ENCODE measurements around the gene MRPL27. TPM values are rescaled to one million over a fixed set of nuclear protein-coding genes. Genes with fewer than 3 reads are reported as not detected.

MRPL27 gene
- total RNA-seq, 1 donor from 2014 or later: 92.5 TPM

DNA sequence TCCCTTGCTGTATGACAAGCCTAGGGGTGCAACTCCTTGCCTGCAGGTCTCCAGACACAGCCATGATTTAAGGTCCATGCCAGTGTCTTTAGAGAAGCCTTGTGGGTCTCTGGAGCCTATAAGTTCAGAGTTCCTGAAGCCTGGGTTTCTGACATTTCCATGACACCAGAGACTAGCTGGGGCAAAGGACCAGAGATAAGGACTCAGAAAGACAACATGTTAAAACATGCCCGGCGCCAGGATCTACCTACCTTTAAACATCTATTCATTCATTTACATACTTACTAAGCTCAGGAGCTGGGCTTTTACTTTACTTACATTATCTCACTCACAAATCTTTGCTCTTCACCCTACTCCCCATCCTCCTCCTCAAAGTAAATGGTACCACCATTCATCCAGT, 1.5 kb downstream of the MRPL27 start:
- TF ChIP-seq, protein P1, sequence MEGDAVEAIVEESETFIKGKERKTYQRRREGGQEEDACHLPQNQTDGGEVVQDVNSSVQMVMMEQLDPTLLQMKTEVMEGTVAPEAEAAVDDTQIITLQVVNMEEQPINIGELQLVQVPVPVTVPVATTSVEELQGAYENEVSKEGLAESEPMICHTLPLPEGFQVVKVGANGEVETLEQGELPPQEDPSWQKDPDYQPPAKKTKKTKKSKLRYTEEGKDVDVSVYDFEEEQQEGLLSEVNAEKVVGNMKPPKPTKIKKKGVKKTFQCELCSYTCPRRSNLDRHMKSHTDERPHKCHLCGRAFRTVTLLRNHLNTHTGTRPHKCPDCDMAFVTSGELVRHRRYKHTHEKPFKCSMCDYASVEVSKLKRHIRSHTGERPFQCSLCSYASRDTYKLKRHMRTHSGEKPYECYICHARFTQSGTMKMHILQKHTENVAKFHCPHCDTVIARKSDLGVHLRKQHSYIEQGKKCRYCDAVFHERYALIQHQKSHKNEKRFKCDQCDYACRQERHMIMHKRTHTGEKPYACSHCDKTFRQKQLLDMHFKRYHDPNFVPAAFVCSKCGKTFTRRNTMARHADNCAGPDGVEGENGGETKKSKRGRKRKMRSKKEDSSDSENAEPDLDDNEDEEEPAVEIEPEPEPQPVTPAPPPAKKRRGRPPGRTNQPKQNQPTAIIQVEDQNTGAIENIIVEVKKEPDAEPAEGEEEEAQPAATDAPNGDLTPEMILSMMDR (IDR thresholded peaks at IDR 0.05; ENCODE audit: insufficient read depth, low read length, poor library complexity, severe bottlenecking): no peak
- Histone ChIP-seq H3K4me3 (ENCODE audit: low read depth, low read length) (no peak overlapping the region), H3K27me3 (ENCODE audit: control insufficient read depth, insufficient read depth, low read length) (no peaks in the 10 kb centered on the region), H3K36me3 (ENCODE audit: control insufficient read depth, insufficient read depth, low read length) (peaks cover 3% of the 10 kb centered on the region)
- DNase-seq (ENCODE audit: low read depth): no peak

DNA sequence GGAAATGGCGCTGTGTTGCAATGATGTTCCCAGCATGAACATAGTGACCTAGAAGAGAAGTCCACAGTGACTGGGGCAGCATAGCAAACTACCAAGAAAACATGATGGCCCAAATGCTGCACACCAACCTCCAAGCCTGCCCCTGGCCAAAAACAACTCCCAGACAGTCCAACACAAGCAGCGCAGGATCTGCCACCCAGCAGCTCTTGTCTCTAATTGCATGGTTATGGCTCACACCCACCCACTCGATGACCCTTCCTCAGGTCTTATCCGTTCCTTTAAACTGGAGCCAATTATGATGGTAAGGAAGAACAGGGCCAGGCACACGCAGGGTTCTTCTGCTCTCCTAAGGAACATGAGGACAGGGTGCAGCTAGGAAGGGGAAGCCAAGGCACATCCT, 2.9 kb downstream of the MRPL27 start:
- peaks cover 3% of the 10 kb centered on the region for H3K36me3 ChIP-seq (ENCODE audit: control insufficient read depth, insufficient read depth, low read length)
- DNase-seq (ENCODE audit: low read depth): no peak
- no peaks in the 10 kb centered on the region for H3K27me3 ChIP-seq (ENCODE audit: control insufficient read depth, insufficient read depth, low read length)
- H3K4me3 ChIP-seq (ENCODE audit: low read depth, low read length): no peak overlapping the region
- TF ChIP-seq, protein P1 (IDR thresholded peaks at IDR 0.05; ENCODE audit: insufficient read depth, low read length, poor library complexity, severe bottlenecking): no peak

DNA sequence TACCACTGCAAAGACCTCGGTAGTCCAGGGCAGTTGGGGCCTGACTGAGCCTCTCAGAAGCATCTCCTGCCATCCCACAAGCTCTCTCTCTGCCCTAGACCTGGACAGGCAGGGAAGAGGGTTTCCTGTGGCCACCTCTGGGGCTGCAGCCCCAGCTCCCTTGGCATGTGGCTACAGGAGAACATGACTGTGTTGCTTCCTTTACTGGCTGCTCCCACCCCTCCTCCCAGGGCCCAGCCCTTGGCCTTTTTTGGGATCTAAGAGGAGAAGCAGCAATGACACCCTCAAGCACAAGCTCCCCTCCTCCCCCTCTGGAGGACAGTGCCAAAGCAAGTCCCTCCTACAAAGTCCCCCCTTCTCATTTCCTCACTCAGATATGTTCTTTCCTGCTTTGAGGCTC, 5.6 kb downstream of the MRPL27 start:
- no peaks in the 10 kb centered on the region for H3K27me3 ChIP-seq (ENCODE audit: control insufficient read depth, insufficient read depth, low read length)
- TF ChIP-seq, protein P1 (IDR thresholded peaks at IDR 0.05; ENCODE audit: insufficient read depth, low read length, poor library complexity, severe bottlenecking): no peak
- H3K4me3 ChIP-seq (ENCODE audit: low read depth, low read length): no peak overlapping the region
- DNase-seq (ENCODE audit: low read depth): no peak
- H3K36me3 ChIP-seq (ENCODE audit: control insufficient read depth, insufficient read depth, low read length): peaks cover 3% of the 10 kb centered on the region

DNA sequence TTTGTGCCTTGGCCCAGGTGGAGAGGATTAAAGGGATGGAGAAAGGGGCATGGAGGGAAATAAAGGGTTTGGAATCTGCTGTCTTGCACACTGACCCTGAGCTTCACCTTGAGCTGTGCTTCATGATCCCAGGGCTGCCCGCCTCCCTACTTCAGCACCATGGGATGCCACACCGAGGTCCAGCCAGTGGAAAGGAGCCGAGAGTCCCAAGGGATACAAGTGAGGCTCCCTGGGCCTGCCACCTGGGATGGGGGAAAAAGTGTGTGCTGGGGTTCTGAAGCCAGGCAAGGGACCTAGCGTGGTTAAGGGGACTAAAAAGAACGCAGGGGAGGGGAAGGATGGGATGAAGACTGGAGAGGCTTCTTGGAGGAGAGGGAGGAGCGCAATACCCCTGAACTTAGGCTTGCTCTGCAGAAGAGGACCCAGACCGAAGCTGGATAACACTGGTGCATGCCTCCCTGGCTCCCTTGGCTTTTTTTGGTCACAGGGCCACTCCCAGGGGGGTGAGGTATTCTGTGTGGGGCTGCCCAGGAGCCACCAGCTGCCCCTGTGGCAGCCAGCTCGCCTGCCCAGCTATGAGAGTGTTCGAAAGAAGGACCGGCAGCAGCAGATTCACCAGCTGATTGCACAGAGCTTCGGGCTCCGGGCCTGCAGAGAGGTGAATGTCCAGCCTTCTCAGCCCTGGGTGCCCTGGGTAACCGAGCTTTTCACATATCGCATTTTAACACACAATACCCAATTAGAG, 7.2 kb downstream of the MRPL27 start:
- DNase-seq (ENCODE audit: low read depth): no peak
- Histone ChIP-seq H3K4me3 (ENCODE audit: low read depth, low read length) (no peak overlapping the region), H3K27me3 (ENCODE audit: control insufficient read depth, insufficient read depth, low read length) (no peaks in the 10 kb centered on the region), H3K36me3 (ENCODE audit: control insufficient read depth, insufficient read depth, low read length) (peaks cover 3% of the 10 kb centered on the region)
- TF ChIP-seq, protein P1 (IDR thresholded peaks at IDR 0.05; ENCODE audit: insufficient read depth, low read length, poor library complexity, severe bottlenecking): no peak

DNA sequence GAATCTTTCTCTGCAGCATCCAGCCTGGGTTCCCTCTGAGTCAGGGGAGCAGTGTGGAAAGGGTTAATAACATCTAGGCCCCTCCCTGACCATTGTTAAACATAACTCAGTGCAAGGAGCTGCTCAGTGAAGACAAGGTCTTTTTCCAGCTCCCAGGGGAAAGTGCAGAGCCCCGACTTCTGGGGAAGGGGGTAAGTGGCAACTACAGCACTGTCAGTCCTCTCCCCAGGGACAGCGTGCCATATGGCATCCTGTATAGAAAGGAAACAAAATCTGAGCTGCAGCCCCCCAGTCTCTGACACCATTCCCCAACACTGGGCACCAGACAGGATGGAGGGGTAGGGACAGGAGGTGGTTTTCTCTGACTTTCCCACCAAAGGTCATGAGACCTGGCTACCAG, 7.8 kb downstream of the MRPL27 start:
- Histone ChIP-seq H3K27me3 (ENCODE audit: control insufficient read depth, insufficient read depth, low read length) (no peaks in the 10 kb centered on the region), H3K4me3 (ENCODE audit: low read depth, low read length) (no peak overlapping the region), H3K36me3 (ENCODE audit: control insufficient read depth, insufficient read depth, low read length) (peaks cover 2% of the 10 kb centered on the region)
- TF ChIP-seq, protein P1 (IDR thresholded peaks at IDR 0.05; ENCODE audit: insufficient read depth, low read length, poor library complexity, severe bottlenecking): no peak
- no peak for DNase-seq (ENCODE audit: low read depth)

DNA sequence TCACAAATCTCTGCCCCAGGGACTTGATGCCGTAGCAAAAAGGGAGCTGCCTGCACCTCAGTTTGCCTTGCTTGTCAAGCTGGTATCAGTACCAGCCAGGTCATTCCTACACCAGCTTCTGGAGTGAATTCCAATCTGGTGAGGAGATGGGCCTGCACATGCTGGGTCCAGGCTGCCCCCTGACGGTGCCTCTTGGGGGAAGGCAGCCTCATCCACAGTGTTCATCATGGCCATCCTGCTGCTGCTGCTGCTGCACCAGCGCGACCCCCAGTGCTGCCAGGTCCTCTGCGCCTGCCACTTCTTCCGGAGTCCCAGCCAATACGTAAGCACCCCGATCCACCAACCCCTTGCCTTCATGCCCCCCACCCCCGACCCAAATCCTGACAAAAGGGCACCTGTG, 8.3 kb downstream of the MRPL27 start:
- H3K4me3 ChIP-seq (ENCODE audit: low read depth, low read length): no peak overlapping the region
- H3K36me3 ChIP-seq (ENCODE audit: control insufficient read depth, insufficient read depth, low read length): peaks cover 2% of the 10 kb centered on the region
- TF ChIP-seq, protein P1 (IDR thresholded peaks at IDR 0.05; ENCODE audit: insufficient read depth, low read length, poor library complexity, severe bottlenecking): peak; percentile 33
- no peak for DNase-seq (ENCODE audit: low read depth)
- H3K27me3 ChIP-seq (ENCODE audit: control insufficient read depth, insufficient read depth, low read length): no peaks in the 10 kb centered on the region
